IPS DF 6.9 (cell line): ENCODE results near the gene DDOST.

Source experiments
- DNase-seq: peaks from one replicate; pipeline ENCODE4 v3.0.0-alpha.2; 2013; ENCODE audit warnings: low read depth, low spot score
- H3K27ac ChIP-seq: one replicate; pipeline ENCODE4 v1.5.1; 2013; ENCODE audit warnings: low read length, control low read depth
- H3K27me3 ChIP-seq: 2 replicates; pipeline ENCODE4 v1.6.1; 2013; ENCODE audit warnings: mild to moderate bottlenecking, low read length; ENCODE audit not compliant: control insufficient read depth, insufficient read depth
- H3K36me3 ChIP-seq: 2 replicates; pipeline ENCODE4 v1.6.1; 2013; ENCODE audit warnings: low read length; ENCODE audit not compliant: control insufficient read depth, insufficient read depth
- H3K4me1 ChIP-seq: 2 replicates; pipeline ENCODE4 v1.6.1; 2013; ENCODE audit warnings: low read length; ENCODE audit not compliant: control insufficient read depth, insufficient read depth
- H3K4me3 ChIP-seq: 2 replicates; pipeline ENCODE4 v1.5.1; 2013; ENCODE audit warnings: mild to moderate bottlenecking, low read length
- H3K9me3 ChIP-seq: 2 replicates; pipeline ENCODE4 v1.6.1; 2013; ENCODE audit warnings: low read length, inconsistent platforms; ENCODE audit not compliant: control insufficient read depth, insufficient read depth
- WGBS: extraction: QIAGEN DNeasy Blood & Tissue Kit; methylation state at CpG from one replicate; pipeline ENCODE4 v1.1.7; 2013; ENCODE audit warnings: mixed read lengths, missing lambda C conversion rate; ENCODE audit not compliant: insufficient read length, insufficient coverage; 5-methylcytosine and 5-hydroxymethylcytosine counted together

Gene DDOST

GRCh38 chr1:20691872-20692271, 30.7 kb upstream of the DDOST start:
- WGBS = no CpG with 5 or more reads among the region's 1 CpG
- no peaks in the 10 kb centered on the region for H3K4me1 ChIP-seq
- no peaks in the 10 kb centered on the region for H3K27me3 ChIP-seq
- H3K9me3 ChIP-seq = no peaks in the 10 kb centered on the region
- DNase-seq = no peak
- H3K4me3 ChIP-seq = no peak overlapping the region
- H3K27ac ChIP-seq = no peak overlapping the region
- H3K36me3 ChIP-seq = peaks cover 4% of the 10 kb centered on the region; the same call in 1 of the 2 replicates

- Histone ChIP-seq H3K27ac (no peak overlapping the region), H3K36me3 (peaks cover 9% of the 10 kb centered on the region; the same call in 1 of the 2 replicates), H3K9me3 (no peaks in the 10 kb centered on the region), H3K4me3 (no peak overlapping the region), H3K4me1 (no peaks in the 10 kb centered on the region; the same call in 1 of the 2 replicates), H3K27me3 (no peaks in the 10 kb centered on the region)
- WGBS = no CpG with 5 or more reads among the region's 3 CpGs
- no peak for DNase-seq
These were observed 28.5 kb upstream of the DDOST start for GRCh38 chr1:20689645-20690056.

- H3K4me1 ChIP-seq = no peaks in the 10 kb centered on the region; the same call in 1 of the 2 replicates
- WGBS = no CpG with 5 or more reads among the region's 26 CpGs
- no peaks in the 10 kb centered on the region for H3K27me3 ChIP-seq
- no peak for DNase-seq
- no peak overlapping the region for H3K4me3 ChIP-seq
- H3K9me3 ChIP-seq = no peaks in the 10 kb centered on the region
- peaks cover 9% of the 10 kb centered on the region; the same call in 1 of the 2 replicates for H3K36me3 ChIP-seq
- H3K27ac ChIP-seq = no peak overlapping the region
These were observed 25.9 kb upstream of the DDOST start for GRCh38 chr1:20686883-20687725.

- no CpG with 5 or more reads among the region's 12 CpGs for WGBS
- Histone ChIP-seq H3K36me3 (peaks cover 9% of the 10 kb centered on the region; the same call in 1 of the 2 replicates), H3K4me1 (no peaks in the 10 kb centered on the region; the same call in 1 of the 2 replicates), H3K4me3 (no peak overlapping the region), H3K9me3 (no peaks in the 10 kb centered on the region), H3K27ac (no peak overlapping the region), H3K27me3 (no peaks in the 10 kb centered on the region)
- DNase-seq = no peak
These were observed 24.6 kb upstream of the DDOST start for GRCh38 chr1:20685741-20686140.

DNA sequence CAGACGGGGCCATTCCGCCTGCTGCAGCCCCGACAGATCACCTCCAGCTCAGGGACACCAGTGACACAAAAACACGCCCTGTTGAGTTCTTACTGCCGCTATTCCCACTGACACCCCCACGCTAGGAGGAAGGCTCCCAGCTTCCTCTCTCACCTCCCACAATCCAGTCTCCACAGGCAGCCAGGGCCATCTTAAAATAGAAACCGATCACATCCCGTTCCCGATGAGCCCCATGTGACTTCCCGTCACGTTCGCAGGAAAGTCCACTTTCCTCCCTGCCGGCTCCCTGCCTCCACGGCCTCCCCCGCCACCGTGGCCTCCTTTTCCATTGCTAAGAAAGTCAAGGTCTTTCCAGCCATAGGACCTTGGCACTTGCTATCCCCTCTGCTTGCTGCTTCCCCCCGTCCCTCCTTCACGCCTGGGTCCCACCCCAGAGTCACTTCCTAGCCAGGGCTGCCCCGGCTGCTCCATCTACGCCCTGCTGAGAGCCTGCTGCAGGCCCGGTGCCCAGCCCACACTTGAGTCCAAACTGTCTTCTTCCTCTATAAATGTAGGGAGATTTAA, 24.0 kb upstream of the DDOST start:
- Histone ChIP-seq H3K9me3 (no peaks in the 10 kb centered on the region), H3K27ac (no peak overlapping the region), H3K27me3 (no peaks in the 10 kb centered on the region), H3K4me1 (no peaks in the 10 kb centered on the region; the same call in 1 of the 2 replicates), H3K36me3 (peaks cover 9% of the 10 kb centered on the region; the same call in 1 of the 2 replicates), H3K4me3 (no peak overlapping the region)
- no peak for DNase-seq
- WGBS = no CpG with 5 or more reads among the region's 21 CpGs

DNA sequence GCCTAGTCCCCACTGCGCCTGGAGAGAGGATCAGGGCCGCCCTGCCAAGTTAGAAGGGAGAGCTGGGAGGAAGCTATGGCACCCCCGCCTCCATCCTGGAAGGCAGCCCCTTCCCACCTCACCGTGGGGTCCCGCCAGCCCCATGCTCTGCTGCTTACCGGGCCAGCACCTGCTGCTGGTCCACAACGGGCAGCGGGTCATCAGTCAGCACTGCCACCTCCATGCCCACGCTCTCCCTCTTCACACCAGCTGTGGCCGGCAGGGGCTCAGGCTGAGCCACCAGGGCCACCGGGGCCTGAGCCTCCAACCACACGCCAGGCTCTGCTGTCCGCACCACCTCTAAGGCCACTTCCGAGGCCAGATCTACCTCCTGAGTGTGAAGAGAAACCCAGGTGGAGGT, 23.5 kb upstream of the DDOST start:
- WGBS = no CpG with 5 or more reads among the region's 14 CpGs
- H3K27ac ChIP-seq = no peak overlapping the region
- no peaks in the 10 kb centered on the region; the same call in 1 of the 2 replicates for H3K4me1 ChIP-seq
- no peaks in the 10 kb centered on the region for H3K27me3 ChIP-seq
- DNase-seq = no peak
- peaks cover 9% of the 10 kb centered on the region; the same call in 1 of the 2 replicates for H3K36me3 ChIP-seq
- no peak overlapping the region for H3K4me3 ChIP-seq
- H3K9me3 ChIP-seq = no peaks in the 10 kb centered on the region

DNA sequence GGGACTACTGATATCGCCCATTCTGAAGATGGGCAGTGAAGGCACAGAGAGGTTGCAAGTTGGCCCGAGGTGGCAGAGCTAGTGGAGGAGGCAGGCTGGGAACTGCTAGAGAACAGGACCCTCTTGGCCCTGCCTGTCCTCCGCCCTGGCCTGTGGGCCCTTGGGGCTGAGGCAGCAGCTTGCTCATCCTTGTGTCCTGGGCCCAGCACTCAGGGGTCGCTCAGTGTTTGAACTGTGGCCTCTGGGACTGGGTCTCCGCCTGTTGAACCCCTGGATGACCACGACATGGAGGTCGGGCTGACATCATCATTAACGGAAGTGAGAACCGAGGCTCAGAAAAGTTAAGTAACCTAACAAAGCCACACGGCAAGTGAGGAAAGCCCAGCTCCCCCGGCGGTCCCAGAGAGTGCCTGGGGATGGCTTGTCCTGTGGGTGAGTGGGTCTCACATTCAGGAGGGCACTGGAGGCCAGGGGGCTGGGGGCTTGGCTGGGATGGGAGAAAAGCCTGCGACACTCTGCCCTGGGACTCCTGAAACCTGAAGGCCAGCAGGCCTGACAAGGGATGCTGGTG, 23.0 kb upstream of the DDOST start:
- DNase-seq = no peak
- no CpG with 5 or more reads among the region's 13 CpGs for WGBS
- Histone ChIP-seq H3K27ac (no peak overlapping the region), H3K36me3 (peaks cover 9% of the 10 kb centered on the region; the same call in 1 of the 2 replicates), H3K27me3 (no peaks in the 10 kb centered on the region), H3K9me3 (no peaks in the 10 kb centered on the region), H3K4me3 (no peak overlapping the region), H3K4me1 (no peaks in the 10 kb centered on the region; the same call in 1 of the 2 replicates)

- H3K27ac ChIP-seq = no peak overlapping the region
- H3K27me3 ChIP-seq = no peaks in the 10 kb centered on the region
- H3K9me3 ChIP-seq = no peaks in the 10 kb centered on the region
- H3K36me3 ChIP-seq = peaks cover 9% of the 10 kb centered on the region; the same call in 1 of the 2 replicates
- no peaks in the 10 kb centered on the region; the same call in 1 of the 2 replicates for H3K4me1 ChIP-seq
- WGBS = no CpG with 5 or more reads among the region's 10 CpGs
- no peak for DNase-seq
- H3K4me3 ChIP-seq = no peak overlapping the region
These were observed 22.4 kb upstream of the DDOST start for GRCh38 chr1:20683614-20684013.

- H3K4me3 ChIP-seq = no peak overlapping the region
- no peak for DNase-seq
- no CpG with 5 or more reads among the region's 24 CpGs for WGBS
These were observed 21.5 kb upstream of the DDOST start for GRCh38 chr1:20682571-20683236.

GRCh38 chr1:20681999-20682398, 20.8 kb upstream of the DDOST start:
- Histone ChIP-seq H3K9me3 (no peaks in the 10 kb centered on the region), H3K4me1 (no peaks in the 10 kb centered on the region; the same call in 1 of the 2 replicates), H3K4me3 (no peak overlapping the region), H3K27ac (no peak overlapping the region), H3K27me3 (no peaks in the 10 kb centered on the region), H3K36me3 (peaks cover 5% of the 10 kb centered on the region)
- no peak for DNase-seq
- WGBS = 100% methylated on average over 5 of the region's 9 CpGs

More at GRCh38 chr1:20682571-20683236, 21.5 kb upstream of the DDOST start:
- Histone ChIP-seq H3K4me1 (no peaks in the 10 kb centered on the region; the same call in 1 of the 2 replicates), H3K27ac (no peak overlapping the region), H3K27me3 (no peaks in the 10 kb centered on the region), H3K36me3 (peaks cover 9% of the 10 kb centered on the region), H3K9me3 (no peaks in the 10 kb centered on the region)
